GM19328 (cell line): ENCODE results near the gene TPM2.

Experiments used
- ATAC-seq: cut with Tn5 transposase; IDR thresholded peaks from one replicate; pipeline ENCODE4 v1.9.1; 2021; ENCODE audit warnings: mild to moderate bottlenecking, moderate library complexity; ENCODE audit not compliant: unreplicated experiment

The TPM2 gene

GRCh38 chr9:35689542-35690293, at the start of gene TPM2:
TPM2 (minus strand) TSS chr9:35689925; CDS start chr9:35689817, 108 bp downstream.
- no peak for ATAC-seq

GRCh38 chr9:35738924-35739323, 49.2 kb upstream of the TPM2 start:
- no peak for ATAC-seq

- no peak for ATAC-seq
Observed at GRCh38 chr9:35738186-35738585, 48.5 kb upstream of the TPM2 start.

- no peak for ATAC-seq
Observed at GRCh38 chr9:35737143-35737542, 47.4 kb upstream of the TPM2 start.

- no peak for ATAC-seq
Observed at GRCh38 chr9:35736201-35736633, 46.5 kb upstream of the TPM2 start.

GRCh38 chr9:35734096-35734495, 44.4 kb upstream of the TPM2 start:
- no peak for ATAC-seq

- no peak for ATAC-seq
Observed at GRCh38 chr9:35732800-35733541, 43.2 kb upstream of the TPM2 start.

- peak; percentile 80 for ATAC-seq
Observed at GRCh38 chr9:35732185-35732799, 42.6 kb upstream of the TPM2 start, which contains the start of the genes CREB3 and TLN1. CREB3 (plus strand) TSS chr9:35732666; CDS start chr9:35732773, 107 bp downstream. TLN1 (minus strand) TSS chr9:35732195; CDS start chr9:35725694, 6,501 bp downstream.

- no peak for ATAC-seq
Observed at GRCh38 chr9:35731415-35732184, 41.9 kb upstream of the TPM2 start.

- no peak for ATAC-seq
Observed at GRCh38 chr9:35730486-35730854, 40.7 kb upstream of the TPM2 start.

- ATAC-seq: no peak
Observed at GRCh38 chr9:35729700-35730485, 40.2 kb upstream of the TPM2 start.

GRCh38 chr9:35729101-35729500, 39.4 kb upstream of the TPM2 start:
- ATAC-seq: no peak

GRCh38 chr9:35728041-35728971, 38.6 kb upstream of the TPM2 start:
- no peak for ATAC-seq

- ATAC-seq: no peak
Observed at GRCh38 chr9:35727676-35728040, 37.9 kb upstream of the TPM2 start.

GRCh38 chr9:35726931-35727330, 37.2 kb upstream of the TPM2 start:
- ATAC-seq: no peak

GRCh38 chr9:35725362-35725761, 35.6 kb upstream of the TPM2 start:
- ATAC-seq: no peak

GRCh38 chr9:35723908-35724307, 34.2 kb upstream of the TPM2 start:
- ATAC-seq: no peak

- ATAC-seq: no peak
Observed at GRCh38 chr9:35723426-35723825, 33.7 kb upstream of the TPM2 start.

- ATAC-seq: no peak
Observed at GRCh38 chr9:35719546-35719945, 29.8 kb upstream of the TPM2 start.
